Smooth muscle cell (in vitro differentiated cells): ENCODE data around the gene CALHM1. TPM values are rescaled to one million over a fixed set of nuclear protein-coding genes. Genes with fewer than 3 reads are reported as not detected.

Source experiments
- DNase-seq: peaks from one replicate; lab custom pipeline; 2025; ENCODE audit not compliant: unreplicated experiment; lab: John Stamatoyannopoulos, UW
- H2AFZ ChIP-seq: fragments of 200-600 bp; sonication (generic); 2 replicates; pipeline ENCODE4 v1.6.0; 2016; ENCODE audit warnings: antibody characterized with exemption, low read depth, mild to moderate bottlenecking
- H3F3A ChIP-seq: fragments of 200-600 bp; sonication (generic); 2 replicates; pipeline ENCODE4 v1.6.0; 2017; ENCODE audit warnings: antibody characterized with exemption, low read depth
- H3K27ac ChIP-seq: fragments of 200-600 bp; sonication (generic); 2 replicates; pipeline ENCODE4 v1.5.1; 2016; ENCODE audit warnings: low read depth, mild to moderate bottlenecking
- H3K27me3 ChIP-seq: fragments of 200-600 bp; sonication (generic); 2 replicates; pipeline ENCODE4 v1.6.1; 2016; ENCODE audit warnings: low read depth, mild to moderate bottlenecking
- H3K36me3 ChIP-seq: fragments of 200-600 bp; sonication (generic); 2 replicates; pipeline ENCODE4 v1.5.1; 2016; ENCODE audit warnings: low read depth
- H3K4me1 ChIP-seq: fragments of 200-600 bp; sonication (generic); 2 replicates; pipeline ENCODE4 v1.5.1; 2016; ENCODE audit warnings: low read depth
- H3K4me2 ChIP-seq: fragments of 200-600 bp; sonication (generic); 2 replicates; pipeline ENCODE4 v1.6.0; 2016; ENCODE audit warnings: mild to moderate bottlenecking
- H3K4me3 ChIP-seq: fragments of 200-600 bp; sonication (generic); 2 replicates; pipeline ENCODE4 v1.5.1; 2016; ENCODE audit warnings: mild to moderate bottlenecking
- H3K79me2 ChIP-seq: fragments of 200-600 bp; sonication (generic); 2 replicates; pipeline ENCODE4 v1.6.0; 2016; ENCODE audit warnings: low read depth, mild to moderate bottlenecking
- H3K9ac ChIP-seq: fragments of 200-600 bp; sonication (generic); 2 replicates; pipeline ENCODE4 v1.6.0; 2016; ENCODE audit warnings: low read depth
- H3K9me3 ChIP-seq: fragments of 200-600 bp; sonication (generic); replicated peaks from 2 replicates; pipeline ENCODE4 v1.5.1; 2016; ENCODE audit warnings: low read depth
- H4K20me1 ChIP-seq: fragments of 200-600 bp; sonication (generic); 2 replicates; pipeline ENCODE4 v1.6.0; 2016; ENCODE audit warnings: low read depth
- WGBS: methylation state at CpG from one replicate; pipeline ENCODE4 v1.1.7; 2016; ENCODE audit warnings: low lambda C conversion rate; 5-methylcytosine and 5-hydroxymethylcytosine counted together
- polyA plus RNA-seq: library from polyadenylated mRNA; unstranded; fragments of >200 nt; fragmentation: Nextera tagmentation; extraction: Ambion mirVana; gene quantifications from 2 replicates; pipeline ENCODE4 v1.2.1, GENCODE V29; 2016
- total RNA-seq: library from RNA; depleted of rRNA; stranded (reverse); fragments of >200 nt; gene quantifications from 2 replicates; pipeline ENCODE4 v1.2.3, GENCODE V29; 2014
- TF ChIP-seq, protein P1 (sequence below): fragments of 200-600 bp; sonication (generic); IDR thresholded peaks from 2 replicates; pipeline ENCODE4 v1.5.1; 2017; ENCODE audit warnings: borderline replicate concordance, mild to moderate bottlenecking, antibody characterized with exemption; ENCODE audit not compliant: insufficient read depth, poor library complexity, severe bottlenecking

Gene CALHM1
- total and polyA plus RNA-seq, 2 experiments from 2014 or later, result 0.05 TPM; not detected in 1

DNA sequence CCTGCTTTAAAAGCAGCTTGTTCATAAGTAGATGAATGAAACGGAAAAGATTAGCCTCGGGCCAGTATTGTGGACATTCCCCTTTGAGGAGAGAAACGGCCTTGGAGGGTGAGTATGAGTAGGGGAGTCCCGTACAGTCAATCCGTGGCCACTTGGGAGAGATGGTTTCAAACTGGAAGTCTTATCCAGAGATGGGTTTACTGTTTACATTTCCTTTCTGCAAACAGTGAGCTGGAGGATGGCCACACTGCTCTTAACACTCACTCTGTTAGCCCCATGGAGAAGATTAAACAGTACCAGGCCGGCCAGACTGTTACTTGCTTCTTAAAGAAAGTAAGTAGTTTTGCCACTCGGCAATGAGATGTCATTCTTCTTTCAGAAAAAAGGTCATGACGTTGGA, 26.8 kb downstream of the CALHM1 start:
- DNase-seq, result no peak
- no peaks in the 10 kb centered on the region for H3K79me2 ChIP-seq
- no peak overlapping the region for H3K4me2 ChIP-seq
- no peak overlapping the region for H3K27ac ChIP-seq
- H3K9ac ChIP-seq, result no peak overlapping the region
- TF ChIP-seq, protein P1, sequence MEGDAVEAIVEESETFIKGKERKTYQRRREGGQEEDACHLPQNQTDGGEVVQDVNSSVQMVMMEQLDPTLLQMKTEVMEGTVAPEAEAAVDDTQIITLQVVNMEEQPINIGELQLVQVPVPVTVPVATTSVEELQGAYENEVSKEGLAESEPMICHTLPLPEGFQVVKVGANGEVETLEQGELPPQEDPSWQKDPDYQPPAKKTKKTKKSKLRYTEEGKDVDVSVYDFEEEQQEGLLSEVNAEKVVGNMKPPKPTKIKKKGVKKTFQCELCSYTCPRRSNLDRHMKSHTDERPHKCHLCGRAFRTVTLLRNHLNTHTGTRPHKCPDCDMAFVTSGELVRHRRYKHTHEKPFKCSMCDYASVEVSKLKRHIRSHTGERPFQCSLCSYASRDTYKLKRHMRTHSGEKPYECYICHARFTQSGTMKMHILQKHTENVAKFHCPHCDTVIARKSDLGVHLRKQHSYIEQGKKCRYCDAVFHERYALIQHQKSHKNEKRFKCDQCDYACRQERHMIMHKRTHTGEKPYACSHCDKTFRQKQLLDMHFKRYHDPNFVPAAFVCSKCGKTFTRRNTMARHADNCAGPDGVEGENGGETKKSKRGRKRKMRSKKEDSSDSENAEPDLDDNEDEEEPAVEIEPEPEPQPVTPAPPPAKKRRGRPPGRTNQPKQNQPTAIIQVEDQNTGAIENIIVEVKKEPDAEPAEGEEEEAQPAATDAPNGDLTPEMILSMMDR, result no peak
- H3K9me3 ChIP-seq, result no peaks in the 10 kb centered on the region
- no peaks in the 10 kb centered on the region for H3F3A ChIP-seq
- no peaks in the 10 kb centered on the region for H3K27me3 ChIP-seq
- no peak overlapping the region for H2AFZ ChIP-seq
- peaks cover under 1% of the 10 kb centered on the region for H4K20me1 ChIP-seq
- no peaks in the 10 kb centered on the region for H3K4me1 ChIP-seq
- peaks cover 28% of the 10 kb centered on the region for H3K36me3 ChIP-seq
- 87% methylated on average over 8 of the region's 8 CpGs for WGBS
- no peak overlapping the region for H3K4me3 ChIP-seq

DNA sequence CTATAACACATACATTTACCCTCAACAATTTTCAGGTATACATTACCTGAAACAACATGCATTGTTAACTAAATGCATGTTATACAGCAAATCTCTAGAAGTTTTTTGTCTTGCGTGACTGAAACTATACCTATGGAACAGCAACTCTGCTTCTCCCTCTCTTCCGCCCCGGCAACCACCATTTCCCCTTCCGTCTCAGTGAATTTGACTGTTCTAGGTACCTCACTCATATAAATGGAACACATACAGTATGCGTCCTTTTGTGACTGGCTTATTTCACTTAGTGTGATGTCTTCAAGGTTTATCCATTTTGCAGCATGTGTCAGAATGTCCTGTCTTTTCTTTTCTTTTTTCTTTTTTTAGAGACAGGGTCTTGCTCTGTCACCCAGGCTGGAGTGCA, 29.1 kb downstream of the CALHM1 start:
- H3K4me3 ChIP-seq, result no peak overlapping the region
- H3K9ac ChIP-seq, result no peak overlapping the region
- peaks cover 26% of the 10 kb centered on the region for H3K36me3 ChIP-seq

DNA sequence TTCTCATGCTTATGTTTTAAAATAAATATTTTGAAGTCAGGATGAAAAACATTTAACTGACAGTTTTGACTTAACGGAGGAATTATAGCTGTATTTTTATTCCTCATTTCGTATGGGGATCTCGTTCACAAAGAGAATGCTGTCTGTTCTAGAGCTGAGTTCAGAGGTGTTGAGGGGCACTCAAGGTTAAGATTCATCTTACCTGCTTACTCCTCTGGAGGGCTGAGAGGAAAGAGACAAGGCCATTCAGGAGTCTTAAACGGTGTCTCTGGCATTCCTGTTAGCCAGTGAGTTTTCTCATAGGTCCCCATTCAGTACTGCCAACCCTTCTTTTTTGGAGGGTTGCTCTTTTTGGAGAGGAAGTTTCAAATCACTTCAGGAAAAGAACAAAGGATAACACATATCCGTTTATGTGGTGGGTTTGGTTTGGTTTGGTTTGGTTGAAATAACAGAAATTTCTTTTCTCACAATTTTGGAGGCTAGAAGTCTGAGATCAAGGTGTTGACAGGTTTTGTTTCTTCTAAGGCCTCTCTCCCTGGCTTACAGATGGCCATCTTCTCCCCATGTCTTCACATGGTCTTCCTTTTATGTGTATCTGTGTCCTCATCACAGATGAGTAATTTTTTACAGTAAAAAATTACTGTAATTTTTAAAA, 29.6 kb downstream of the CALHM1 start:
- H3K4me1 ChIP-seq, result no peaks in the 10 kb centered on the region
- H3K4me3 ChIP-seq, result no peak overlapping the region
- no peaks in the 10 kb centered on the region for H4K20me1 ChIP-seq
- H3K27ac ChIP-seq, result no peak overlapping the region
- TF ChIP-seq, protein P1, result no peak
- H3K9me3 ChIP-seq, result no peaks in the 10 kb centered on the region
- peaks cover 22% of the 10 kb centered on the region for H3K36me3 ChIP-seq
- DNase-seq, result no peak
- H3K9ac ChIP-seq, result no peak overlapping the region
- no peak overlapping the region for H2AFZ ChIP-seq
- H3K79me2 ChIP-seq, result no peaks in the 10 kb centered on the region
- H3K4me2 ChIP-seq, result no peak overlapping the region
- WGBS, result 92% methylated on average over 5 of the region's 5 CpGs
- H3K27me3 ChIP-seq, result no peaks in the 10 kb centered on the region
- no peaks in the 10 kb centered on the region for H3F3A ChIP-seq

More for the DNA sequence above, 29.1 kb downstream of the CALHM1 start:
- no peaks in the 10 kb centered on the region for H3K4me1 ChIP-seq
- H3K27me3 ChIP-seq, result no peaks in the 10 kb centered on the region
- no peaks in the 10 kb centered on the region for H3F3A ChIP-seq
- no peaks in the 10 kb centered on the region for H3K79me2 ChIP-seq
- no peak overlapping the region for H3K4me2 ChIP-seq
- no peak overlapping the region for H2AFZ ChIP-seq
- no peaks in the 10 kb centered on the region for H4K20me1 ChIP-seq
- no peaks in the 10 kb centered on the region for H3K9me3 ChIP-seq
- WGBS, result 96% methylated on average over 5 of the region's 5 CpGs
- H3K27ac ChIP-seq, result no peak overlapping the region
- DNase-seq, result no peak
- TF ChIP-seq, protein P1, result no peak

DNA sequence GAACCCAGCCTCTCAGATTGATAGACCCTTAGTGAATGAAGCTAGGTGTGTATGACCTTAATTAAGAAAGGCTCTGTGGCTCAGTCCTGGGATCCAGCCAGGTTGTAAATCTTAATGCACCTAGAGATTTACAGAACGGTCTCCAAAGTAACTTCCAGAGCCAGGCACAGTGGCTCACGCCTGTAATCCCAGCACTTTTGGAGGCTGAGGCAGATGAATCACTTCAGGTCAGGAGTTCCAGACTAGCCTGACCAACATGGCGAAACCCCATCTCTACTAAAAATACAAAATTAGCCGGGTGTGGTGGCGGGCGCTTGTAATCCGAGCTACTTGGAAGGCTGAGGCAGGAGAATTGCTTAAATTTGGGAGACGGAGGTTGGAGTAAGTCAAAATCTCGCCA, 30.8 kb downstream of the CALHM1 start:
- Histone ChIP-seq H3K4me1 (no peaks in the 10 kb centered on the region), H3K27ac (no peak overlapping the region), H3K9me3 (no peaks in the 10 kb centered on the region), H3K27me3 (no peaks in the 10 kb centered on the region), H3F3A (no peaks in the 10 kb centered on the region), H3K36me3 (peaks cover 24% of the 10 kb centered on the region), H3K79me2 (no peaks in the 10 kb centered on the region), H3K4me3 (no peak overlapping the region), H3K4me2 (no peak overlapping the region), H4K20me1 (no peaks in the 10 kb centered on the region), H2AFZ (no peak overlapping the region), H3K9ac (no peak overlapping the region)
- 89% methylated on average over 9 of the region's 9 CpGs for WGBS
- TF ChIP-seq, protein P1, result no peak
- DNase-seq, result no peak
